ENCODE measurements around the gene CCDC169.
"Not testable (repeated sequence)": the region's sequence is repeated elsewhere in the genome, so short reads cannot be mapped to it uniquely, and the experiment has no call there.

Gene CCDC169

DNA sequence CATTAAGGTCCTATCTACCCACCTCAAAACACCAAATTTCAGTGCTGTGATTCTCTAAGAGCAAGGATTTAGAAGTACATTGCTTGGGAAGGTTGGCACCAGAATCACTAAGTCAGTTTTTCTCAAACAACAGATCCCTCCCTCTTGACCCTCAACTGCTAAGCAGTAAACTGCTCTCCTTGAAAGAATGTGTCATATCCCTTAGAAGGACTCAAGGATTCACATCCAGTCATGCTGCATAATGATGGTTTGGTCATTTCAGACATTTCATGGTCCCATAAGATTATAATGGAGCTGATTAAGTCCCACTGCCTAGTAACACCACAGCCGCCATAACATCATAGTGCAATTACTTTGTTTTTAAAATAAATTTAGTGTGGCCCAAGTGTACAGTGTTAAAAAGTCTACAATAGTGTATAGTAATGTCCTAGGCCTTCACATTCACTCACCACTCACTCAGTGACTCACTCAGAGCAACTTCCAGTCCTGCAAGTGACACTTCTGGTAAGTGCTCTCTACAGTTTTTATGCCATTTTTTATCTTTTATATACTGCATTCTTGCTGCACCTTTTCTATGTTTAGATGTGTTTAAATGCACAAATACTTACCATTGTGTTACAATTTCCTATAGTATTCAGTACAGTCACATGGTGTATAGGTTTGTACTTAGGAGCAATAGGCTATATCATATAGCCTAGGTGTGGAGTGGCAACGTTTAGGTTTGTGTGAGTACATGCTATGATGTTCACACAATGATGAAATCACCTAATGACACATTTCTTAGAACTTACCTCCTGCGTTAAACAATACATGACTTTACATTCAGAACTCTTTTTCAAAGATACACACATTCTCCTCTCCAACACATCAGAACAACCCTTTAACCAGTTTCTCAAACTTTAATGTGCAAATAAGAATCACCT lies 15.7 kb upstream of the CCDC169 start:
- DNase-seq, result no peak

DNA sequence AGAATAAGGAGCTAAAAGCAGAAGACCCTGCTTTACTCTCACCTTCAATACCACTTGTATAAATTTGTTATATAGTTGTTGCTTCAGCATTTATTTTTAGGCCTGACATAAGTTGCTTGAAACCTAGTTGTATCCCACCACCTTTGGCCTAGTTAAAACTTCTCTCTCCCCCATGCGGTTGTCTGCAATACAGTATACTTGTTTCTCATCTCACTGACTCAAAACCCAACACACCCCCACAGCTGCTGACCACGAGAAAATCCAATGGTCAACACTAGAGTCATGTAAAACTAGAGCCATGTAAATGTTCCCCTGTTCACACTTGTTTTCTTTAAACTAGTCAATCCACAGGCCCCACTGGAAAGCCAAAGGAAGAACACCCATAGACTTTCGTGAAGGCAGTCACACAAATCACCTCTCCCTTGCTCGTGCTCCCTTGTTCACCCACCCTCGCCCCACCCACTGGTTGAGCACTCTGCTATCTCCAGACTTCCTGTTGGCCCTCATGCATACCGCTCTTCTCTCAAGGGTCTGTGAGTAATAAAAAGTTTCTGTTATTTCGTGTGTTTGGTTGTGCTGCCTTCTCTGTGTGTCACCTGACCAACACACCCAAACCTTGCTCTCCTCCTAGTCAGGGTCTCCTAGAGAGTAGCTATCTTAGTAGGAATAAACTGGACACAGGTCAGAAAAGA lies 12.9 kb upstream of the CCDC169 start:
- peak; percentile 36 to 68 for DNase-seq

DNA sequence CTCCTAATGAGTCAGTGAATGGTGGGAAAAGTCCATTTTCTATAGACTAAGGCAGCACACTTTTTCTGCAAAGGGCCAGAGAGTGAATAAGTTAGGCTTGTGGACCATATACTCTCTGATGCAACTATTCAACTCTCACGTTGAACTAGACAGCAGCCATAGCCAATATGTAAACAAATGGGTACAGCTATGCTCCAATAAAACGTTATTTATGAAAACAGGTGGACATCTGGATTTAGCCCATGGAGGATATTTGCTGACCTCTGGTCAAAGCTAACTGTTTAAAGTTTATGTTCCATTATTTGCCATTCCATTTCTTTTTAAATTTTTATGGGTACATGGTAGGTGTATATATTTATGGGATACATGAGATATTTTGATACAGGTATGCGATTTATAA lies 4.7 kb upstream of the CCDC169 start:
- no peak for DNase-seq

DNA sequence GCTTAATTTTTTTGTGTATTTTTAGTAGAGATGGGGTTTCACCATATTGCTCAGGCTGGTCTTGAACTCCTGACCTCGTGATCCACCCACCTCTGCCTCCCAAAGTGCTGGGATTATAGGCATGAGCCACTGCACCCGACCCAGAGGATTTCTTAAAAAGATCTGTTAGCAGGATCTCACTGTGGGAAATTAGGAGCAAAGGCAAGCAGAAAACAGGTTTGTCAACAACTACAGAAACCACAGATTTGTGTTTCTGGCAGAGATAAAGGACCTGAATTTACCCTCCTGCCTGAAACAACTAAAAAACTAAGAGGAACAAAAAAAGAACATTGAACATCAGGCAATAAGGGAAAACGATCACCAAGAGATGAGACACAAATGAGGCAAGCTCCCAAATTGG lies 1.9 kb upstream of the CCDC169 start:
- DNase-seq, result not testable (repeated sequence)

DNA sequence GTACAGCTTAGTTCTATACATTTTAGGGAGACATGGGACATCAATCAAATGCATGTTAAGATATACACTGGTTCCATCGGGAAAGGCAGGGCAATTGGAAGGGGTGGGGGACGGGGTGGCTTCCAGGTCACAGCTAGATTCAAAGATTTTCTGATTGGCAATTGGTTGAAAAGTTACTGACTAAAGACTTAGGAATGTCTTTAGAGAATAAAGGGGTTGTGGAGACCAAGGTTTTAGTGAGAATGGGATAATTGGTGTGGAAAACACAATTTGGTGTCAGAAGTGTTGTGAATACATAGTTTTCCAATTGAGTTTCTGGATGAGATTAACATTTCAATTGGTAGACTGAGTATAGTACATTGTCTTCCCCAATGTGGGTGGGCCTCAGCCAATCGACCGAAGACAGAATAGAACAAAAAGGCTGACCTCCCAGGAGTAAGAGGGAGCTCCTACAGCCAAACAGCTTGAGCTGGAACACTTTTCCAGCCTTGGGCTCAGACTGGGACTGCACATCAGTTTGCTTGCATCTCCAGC lies 988 bp upstream of the CCDC169 start:
- no peak for DNase-seq

DNA sequence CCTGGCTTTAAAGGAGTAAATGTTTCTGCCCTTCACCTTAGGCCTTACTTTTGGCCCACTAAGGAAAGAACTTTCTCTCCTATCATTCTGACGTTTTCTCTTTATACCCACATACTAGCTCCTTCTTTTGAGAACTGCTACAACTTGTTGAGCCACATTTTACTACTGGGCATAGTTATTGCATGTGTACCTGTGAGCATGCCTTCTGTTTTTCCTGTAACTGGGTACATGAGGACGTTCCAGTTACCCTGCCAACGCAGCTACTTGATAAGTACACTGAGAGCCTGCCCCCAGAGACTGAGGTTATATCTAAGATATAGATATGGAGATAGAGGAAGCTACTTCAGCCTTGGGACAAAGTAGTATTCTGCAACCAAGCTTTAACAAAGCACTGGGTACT lies 3.5 kb downstream of the CCDC169 start:
- DNase-seq, result no peak

DNA sequence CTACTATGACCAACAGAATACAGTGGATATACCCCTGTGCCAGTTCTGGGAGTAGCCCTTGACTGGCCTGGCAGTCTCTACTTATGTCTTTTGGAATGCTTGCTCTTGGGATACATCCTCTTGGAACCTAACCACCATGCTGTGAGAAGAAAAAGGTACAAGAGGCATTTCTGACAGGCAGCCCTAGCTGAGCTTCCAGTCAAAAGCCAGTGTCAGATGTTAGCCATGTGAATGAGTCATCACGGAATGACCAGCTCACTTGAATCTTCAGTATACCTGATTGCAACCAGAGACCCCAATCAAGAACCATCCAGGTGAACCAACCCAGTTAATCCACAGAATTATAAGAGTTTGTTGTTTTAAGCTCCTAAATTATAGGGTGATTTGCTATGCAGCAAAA lies 4.1 kb downstream of the CCDC169 start:
- no peak for DNase-seq

DNA sequence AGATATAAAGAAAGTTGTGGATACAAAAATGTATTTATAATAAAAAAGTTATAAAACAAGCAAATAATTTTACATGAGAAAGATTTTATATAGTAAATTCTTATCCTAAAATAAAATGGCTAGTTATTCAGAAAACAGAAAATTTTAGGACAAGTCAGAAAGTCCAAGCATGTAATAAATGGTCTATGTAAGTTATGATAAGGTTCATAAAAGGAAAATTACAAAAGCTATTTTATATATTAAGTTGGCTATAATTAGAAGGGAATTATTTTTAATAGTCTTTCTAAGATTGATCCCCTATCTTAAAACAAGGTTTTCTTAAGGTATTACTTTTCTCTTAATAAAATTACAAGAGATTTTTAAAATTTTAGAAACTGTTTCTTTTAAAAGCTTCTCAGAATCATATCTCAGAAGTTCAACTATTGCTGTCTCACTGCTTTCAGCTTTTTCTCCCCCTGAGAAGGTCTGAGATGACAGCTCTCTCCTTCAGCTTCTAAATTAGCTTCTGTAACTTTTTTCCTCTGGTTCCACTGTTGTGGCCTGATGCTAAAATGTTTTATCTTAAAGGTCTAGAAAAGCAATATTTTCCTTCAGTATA lies 8.7 kb downstream of the CCDC169 start:
- DNase-seq, result no peak

DNA sequence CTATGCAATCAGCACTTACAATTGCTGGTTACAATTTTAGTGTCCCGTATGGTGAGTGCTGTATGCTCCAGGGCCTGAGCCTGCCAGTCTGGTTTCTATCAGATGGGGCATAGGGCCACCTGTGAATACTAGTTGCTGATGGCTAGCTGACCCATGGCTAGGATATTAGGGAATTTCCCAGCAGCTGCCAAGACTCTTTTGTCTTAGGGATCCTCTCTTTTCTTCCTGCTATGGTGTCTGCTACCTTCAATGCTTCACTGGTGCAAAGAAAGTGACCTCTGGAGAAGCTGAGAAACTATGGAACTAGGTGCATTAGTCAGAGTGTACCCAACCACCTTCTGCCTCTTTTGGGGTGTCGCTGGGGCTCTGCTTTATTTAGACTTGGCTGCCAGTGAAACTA lies 11.6 kb downstream of the CCDC169 start:
- no peak for DNase-seq

DNA sequence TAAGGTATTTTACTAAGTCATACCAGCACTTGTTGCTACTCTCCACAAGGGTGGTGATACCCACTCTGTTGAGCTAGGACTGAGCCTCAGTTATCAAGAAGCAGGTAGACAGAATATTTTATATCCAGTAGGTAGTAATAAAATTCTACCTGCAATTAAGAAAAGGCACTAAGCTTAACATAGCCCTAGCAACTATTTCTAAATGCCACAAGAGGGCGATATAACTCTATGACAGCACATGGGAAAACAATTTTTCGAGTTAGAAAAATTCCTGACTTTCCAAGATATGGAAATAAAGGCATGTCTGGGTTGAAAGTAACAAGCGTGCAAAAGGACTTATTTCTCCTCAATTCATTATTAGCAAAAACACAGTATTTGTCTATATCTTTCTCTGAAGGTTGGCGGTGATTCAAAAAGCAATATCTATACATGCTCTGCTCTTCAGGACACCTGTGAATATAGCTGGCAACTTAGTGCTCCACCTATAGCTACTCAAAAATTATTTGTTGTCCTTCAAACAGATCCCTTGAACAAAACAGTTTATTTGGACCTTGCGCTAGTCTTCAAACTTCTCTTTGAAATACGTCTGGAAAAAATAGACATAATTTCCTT lies 14.7 kb downstream of the CCDC169 start:
- DNase-seq, result peak; percentile 14 to 28

DNA sequence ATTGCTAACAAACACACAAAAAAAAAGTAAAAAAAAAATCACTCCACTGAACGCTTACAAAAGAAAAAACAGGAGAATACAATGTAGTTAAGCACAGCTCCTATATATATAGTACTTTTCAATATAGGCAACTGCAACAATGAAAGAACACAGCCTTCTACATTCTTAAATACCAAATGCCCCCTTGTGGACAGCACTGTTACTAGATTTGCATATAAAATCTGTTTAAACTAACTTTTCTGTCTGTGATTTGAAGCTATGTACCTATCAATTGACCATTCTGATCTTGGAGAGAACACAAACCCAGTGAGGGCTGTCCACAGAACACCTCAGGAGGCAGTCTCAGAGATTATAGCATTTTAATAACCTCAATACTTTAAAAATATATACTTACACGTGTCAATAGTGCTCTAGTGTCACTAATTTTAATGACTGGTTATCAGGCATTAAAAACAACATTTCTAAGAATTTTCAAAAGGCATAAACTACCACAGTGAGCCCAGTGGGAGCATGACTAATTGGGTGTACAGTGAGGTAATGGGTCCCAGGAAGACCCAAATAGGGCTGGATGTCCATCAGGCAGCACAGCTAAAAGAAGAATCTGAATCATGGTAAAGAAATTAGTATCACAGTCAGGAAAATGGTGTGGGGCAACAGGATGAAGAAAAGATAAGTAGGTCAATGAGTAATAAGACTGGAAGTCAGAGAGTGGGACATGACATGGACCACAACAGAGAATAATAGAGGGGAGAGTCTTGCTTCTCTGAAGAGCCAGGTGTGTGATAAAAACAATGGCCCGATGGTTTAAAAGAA lies 22.2 kb downstream of the CCDC169 start:
- peak; percentile 31 to 58 for DNase-seq

DNA sequence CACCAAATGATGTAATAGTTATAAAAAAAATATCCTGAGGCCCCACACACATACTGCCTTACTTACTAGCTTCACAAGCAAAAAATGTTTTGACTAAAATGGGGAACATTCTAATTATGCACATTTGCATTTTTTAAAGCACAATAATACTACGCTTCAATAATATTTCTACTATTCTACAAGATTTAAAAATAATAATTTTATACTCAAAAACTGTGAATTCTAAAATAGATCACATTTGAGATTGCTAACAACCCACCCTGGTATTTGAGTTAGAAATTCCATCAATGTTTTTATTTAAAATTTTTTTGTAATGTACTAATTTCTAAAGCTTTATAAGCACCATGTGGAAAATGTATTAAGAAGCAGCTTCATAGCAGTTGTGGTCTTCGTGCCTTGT lies 24.2 kb downstream of the CCDC169 start:
- DNase-seq, result no peak

DNA sequence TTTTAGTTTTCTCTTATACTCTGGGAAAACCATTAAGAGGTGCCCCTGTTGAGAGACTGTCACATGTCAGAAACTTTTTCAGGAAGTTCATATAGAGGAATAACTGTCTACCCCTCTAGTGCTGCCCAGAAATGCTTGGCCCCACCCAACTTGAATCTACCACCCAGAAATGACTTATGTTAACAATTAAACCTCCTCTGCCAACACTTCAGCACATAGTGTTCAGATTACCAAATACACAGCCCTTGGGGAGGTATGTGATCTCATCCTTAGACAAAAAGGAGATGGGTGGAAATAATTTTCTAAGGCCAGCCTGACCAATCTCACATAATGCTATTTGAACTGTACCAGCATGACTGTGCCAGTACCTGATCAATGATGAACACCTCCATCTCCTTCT lies 35.6 kb downstream of the CCDC169 start:
- DNase-seq, result no peak

DNA sequence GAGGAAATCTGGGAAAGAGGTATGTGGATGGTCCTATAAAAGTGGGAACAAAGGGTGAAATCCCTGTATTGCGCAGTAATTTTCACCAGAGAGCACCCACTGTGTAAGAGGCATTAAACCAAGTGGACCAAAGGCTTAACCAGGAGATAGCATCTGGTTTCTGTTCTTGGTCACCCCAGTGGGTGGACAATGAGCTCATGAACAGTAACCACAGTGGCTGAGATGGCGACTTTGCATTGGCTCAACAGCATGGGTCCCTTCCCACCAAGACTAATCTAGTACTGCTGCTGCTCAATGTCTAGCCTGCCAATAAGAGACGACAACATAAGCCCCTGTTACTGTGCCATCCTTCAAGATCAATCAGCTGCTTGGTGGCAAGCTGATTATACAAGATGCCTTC lies 36.6 kb downstream of the CCDC169 start:
- no peak for DNase-seq

DNA sequence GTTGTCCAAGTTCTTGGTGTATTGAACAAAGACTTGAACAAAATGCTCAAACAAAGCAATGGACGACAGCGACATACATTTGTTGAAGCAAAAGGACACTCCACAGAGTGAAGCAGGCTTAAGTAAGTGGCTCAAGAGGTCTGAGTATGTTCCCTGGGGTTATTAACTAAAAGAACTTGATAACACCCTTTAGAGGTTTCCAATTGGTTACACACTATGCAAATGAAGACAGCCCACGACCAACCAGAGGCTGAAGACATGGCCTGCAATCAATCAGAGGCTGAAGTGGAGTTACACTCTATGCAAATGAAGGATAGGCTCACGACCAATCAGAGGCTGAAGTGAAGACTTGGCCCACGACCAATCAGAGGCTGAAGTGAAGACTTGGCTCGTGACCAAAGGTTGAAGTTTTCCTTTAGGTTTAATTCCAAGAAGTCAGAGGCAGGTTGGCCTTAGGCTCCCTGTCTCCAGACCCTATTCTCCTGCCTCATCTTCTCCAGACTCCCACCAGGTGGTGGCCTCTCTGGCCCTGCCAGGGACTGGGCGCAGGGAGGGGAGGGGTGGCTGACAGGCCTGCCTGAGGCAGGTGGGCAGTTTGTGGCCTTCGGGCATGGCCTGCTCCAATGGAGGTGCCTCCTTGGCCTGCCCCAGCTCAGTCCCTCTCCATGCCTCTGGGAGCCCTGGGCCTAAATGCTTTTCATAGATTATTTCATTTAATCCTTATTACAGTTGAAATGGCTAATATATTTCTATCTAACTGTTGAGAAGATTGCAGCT lies 38.1 kb downstream of the CCDC169 start:
- no peak for DNase-seq

DNA sequence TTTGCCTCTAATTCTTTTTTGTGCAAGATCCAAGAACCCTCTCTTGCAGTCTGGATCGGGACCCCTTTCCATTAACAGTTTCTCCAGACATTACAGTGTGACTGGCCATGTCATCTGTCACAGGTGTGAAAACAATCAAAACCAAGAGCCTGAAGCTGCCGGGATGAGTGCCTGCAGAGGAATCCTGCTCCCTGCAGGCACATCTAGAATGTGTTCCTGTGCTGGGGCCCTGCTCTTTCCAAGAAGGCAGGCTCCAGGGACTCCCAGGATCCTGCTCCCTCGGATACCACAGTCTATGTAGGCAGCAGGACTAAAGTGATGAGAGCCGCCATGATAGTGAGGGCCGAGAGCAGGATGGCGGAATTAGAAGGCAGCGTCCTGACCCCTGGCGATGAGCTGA lies 38.8 kb downstream of the CCDC169 start:
- no peak for DNase-seq

DNA sequence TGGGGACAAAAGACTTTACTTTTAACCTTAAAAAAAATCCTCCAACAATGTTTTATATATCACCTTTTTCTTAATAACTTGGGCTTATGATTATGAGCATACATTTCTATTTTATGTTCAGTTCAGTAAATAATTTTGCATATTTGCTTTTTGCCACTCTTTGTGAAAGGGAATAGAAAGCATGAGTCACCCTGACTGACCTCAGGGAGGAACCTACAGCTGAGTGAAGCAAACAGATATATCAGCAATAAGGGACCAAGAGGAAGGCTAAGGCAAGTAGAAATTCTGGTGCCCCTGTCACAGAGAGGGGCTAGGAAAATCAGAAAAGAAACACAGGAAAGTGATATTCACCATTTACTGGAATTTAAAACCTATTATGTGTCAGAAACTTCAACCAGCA lies 46.1 kb downstream of the CCDC169 start:
- peak; percentile 47 to 61 for DNase-seq

DNA sequence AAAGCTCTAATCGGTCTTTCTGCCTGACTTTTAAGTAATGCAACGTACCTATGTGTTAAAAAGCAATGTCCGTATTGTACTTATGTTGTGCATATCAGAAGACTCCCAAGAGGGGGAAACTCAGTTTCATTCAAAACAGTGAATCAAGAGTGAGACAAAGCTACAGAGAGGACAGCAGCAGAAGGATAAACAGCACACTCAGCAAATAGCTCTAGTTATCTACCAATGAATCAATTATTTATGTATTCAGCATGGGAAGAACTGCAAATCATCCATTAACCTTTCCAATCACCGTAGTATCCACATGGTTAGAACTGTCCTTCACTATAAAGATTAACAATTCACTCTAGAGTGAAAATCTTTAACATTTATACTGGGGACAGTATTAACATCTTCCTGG lies 46.6 kb downstream of the CCDC169 start:
- DNase-seq, result no peak

DNA sequence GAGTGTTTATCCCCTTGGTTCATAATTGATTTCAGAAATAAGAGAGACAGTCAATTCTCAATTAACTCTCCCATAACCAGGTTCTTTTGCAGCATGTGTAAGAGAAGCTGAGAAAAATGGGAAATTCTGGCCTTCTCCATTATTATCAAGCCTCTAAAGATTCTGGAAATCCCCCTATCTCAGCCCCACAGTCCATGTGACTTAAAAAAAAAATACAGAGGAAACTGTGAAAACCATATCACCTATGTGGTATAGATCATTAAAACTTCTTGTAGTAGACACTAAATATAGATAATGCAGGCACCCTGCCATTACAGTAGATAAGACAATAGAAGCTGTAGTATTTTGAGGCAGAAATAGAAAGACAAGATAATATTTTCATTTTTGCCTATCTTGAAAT lies 48.9 kb downstream of the CCDC169 start:
- no peak for DNase-seq

DNA sequence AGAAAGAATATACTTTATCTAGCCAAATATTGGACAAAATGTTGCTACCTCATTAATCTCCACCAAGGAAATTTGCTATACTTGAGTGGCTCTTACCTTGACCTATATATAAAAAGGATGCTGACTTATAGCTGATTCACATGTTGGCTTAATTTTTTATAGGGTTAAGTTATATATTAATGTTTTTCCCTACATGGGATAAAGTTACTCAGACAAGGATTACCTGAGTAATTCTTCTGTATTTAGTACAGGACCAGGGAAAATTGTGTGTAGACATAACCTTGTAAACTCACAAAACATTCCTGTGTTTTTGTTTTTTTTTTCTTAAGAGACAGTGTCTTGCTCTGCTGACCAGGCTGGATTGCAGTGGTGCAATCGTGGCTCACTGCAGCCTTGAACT lies 52.6 kb downstream of the CCDC169 start:
- no peak for DNase-seq

DNA sequence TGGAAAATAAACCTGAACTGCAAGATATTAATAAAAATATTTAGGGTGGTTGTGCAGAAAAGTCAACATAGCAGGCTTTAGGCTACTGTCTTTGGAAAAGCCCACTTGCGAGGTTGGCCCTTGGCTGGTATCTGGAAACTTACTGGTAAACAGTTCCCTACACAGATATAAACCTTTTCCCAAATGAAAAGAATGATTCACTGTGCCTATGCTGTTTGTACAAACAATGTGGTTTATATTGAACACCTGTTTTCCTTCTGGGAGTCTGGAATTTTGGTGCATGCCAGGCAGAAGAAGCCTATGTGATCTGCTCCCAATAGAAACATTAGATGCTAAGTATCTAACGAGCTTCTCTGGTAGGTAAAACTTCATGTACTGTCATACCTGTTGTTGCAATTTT lies 53.5 kb downstream of the CCDC169 start:
- no peak for DNase-seq

Data from inflammatory macrophage (primary cell).